Stomach (tissue), 4 donors: ENCODE data around the gene ZFPM1.

Experiments
- CTCF ChIP-seq, 7 experiments: fragments of 450-650 bp in 4 of 7; fragments of 200-600 bp in 3 of 7; sonication (generic) in 3 of 7; IDR thresholded peaks; one replicate each; pipeline ENCODE4 v1.5.1; 2016 to 2019; ENCODE audit warnings: antibody characterized with exemption in 7 of 7, control low read depth in 2 of 7, mild to moderate bottlenecking in 1 of 7
- POLR2A ChIP-seq, 4 donors: fragments of 450-650 bp; IDR thresholded peaks; one replicate each; pipeline ENCODE4 v1.6.1; 2016; ENCODE audit warnings: antibody characterized with exemption in 4 of 4, control low read depth in 2 of 4, mild to moderate bottlenecking in 1 of 4, moderate library complexity in 1 of 4
- POLR2AphosphoS5 ChIP-seq, 3 donors: sonication (generic); formaldehyde crosslinking; IDR thresholded peaks; one replicate each; pipeline ENCODE4 v1.6.1; 2016; ENCODE audit warnings: antibody characterized with exemption in 3 of 3

DNA sequence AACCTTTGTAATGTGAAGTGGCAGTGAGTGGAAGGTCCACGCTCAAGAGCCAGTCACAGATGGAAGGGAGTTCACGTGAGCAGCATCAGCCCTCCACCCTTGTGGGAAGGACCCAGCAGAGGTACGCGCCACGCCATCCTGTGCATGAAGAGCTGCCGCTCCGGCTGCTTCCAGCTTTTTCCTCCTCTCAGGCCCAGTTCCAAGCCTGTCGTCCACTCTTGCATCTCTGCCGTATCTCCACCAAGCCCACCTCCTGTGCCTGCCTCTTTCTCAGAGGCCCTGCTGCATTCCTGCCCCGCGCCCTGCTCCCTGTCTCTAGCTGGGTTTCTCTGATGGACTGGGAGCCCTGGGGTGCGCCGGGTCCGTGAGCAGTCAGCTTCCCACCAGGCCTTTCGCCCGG, 127.3 kb downstream of the ZFPM1 start:
- TF ChIP-seq CTCF (IDR thresholded peaks at IDR 0.05), result no peak
- no peak for TF ChIP-seq POLR2AphosphoS5 (IDR thresholded peaks at IDR 0.05)
- TF ChIP-seq POLR2A (IDR thresholded peaks at IDR 0.05), result no peak
